Activated T-helper 1 cell treated with anti-CD3 and anti-CD28 coated beads, Interleukin-12 subunit alpha, Interleukin-12 subunit beta, Interleukin-2, Interleukin-4 antibody, amounts not matched to agents 30 ng/mL and 10 ng/mL and 1 ng/mL, durations not matched to agents 14 hours and 24 hours and 36 hours (primary cell): Measurements from ENCODE around the gene FHIP2A. TPM values are rescaled to one million over a fixed set of nuclear protein-coding genes. Genes with fewer than 3 reads are reported as not detected.
A peak's percentile ranks its signal among the peaks of the same experiment; 100 is the strongest.
"Not testable (repeated sequence)": the region's sequence is repeated elsewhere in the genome, so short reads cannot be mapped to it uniquely, and the experiment has no call there.

Experiments used
- DNase-seq: peaks from one replicate; pipeline ENCODE4 v3.0.0; 2021; ENCODE audit warnings: low spot score
- H3K27ac Mint-ChIP-seq: one replicate; pipeline ENCODE4 v1.8.0; 2021; ENCODE audit warnings: mild to moderate bottlenecking, mixed read lengths
- H3K27me3 Mint-ChIP-seq: one replicate; pipeline ENCODE4 v1.8.0; 2022; ENCODE audit warnings: mild to moderate bottlenecking, moderate library complexity, mixed read lengths; ENCODE audit not compliant: insufficient read depth
- H3K36me3 Mint-ChIP-seq: one replicate; pipeline ENCODE4 v1.8.0; 2021; ENCODE audit warnings: low read depth, mixed read lengths
- H3K4me1 Mint-ChIP-seq: one replicate; pipeline ENCODE4 v1.8.0; 2021; ENCODE audit warnings: low read depth, mixed read lengths
- H3K4me3 Mint-ChIP-seq: one replicate; pipeline ENCODE4 v1.8.0; 2021; ENCODE audit warnings: mild to moderate bottlenecking, moderate library complexity, mixed read lengths
- H3K9me3 Mint-ChIP-seq: one replicate; pipeline ENCODE4 v1.8.0; 2021; ENCODE audit warnings: mixed read lengths
- intact Hi-C: fragments of 100-400 bp; cut with micrococcal nuclease; formaldehyde crosslinking; loops from one replicate; pipeline ENCODE4 v1.15.1; 2024
- total RNA-seq: library from RNA; stranded (reverse); gene quantifications from 2 replicates; pipeline ENCODE4 v1.2.3, GENCODE V29; 2022

The FHIP2A gene
- total RNA-seq, 1 donor from 2014 or later, result 29.0 TPM

DNA sequence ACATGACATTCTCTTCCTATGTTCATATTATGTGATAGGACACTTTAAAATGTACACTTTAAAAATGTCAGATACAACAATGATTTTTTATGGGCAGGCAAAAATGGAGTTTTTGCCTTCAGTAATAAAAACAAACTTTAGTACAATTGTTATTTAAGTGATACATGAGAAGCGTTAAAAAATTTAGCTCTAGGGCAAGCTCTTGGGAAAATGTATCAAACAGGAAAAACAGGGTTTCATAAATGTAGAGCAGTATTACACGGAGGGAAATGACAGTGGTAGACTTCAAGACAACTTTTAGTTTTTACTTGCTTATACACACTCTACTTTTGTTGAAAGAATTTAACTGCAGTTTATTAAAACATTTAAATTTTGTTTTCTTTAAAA lies 1.5 kb downstream of the FHIP2A start:
- intact Hi-C loops, result loop anchor here (5.0 kb wide), 2 partner anchors 34 to 121 kb away; no protein-coding TSS in a partner anchor
- no peak for DNase-seq
- peaks cover 6% of the 10 kb centered on the region for H3K27me3 Mint-ChIP-seq
- H3K4me3 Mint-ChIP-seq, result peak overlapping the region; percentile 94
- no peaks in the 10 kb centered on the region for H3K9me3 Mint-ChIP-seq
- peaks cover 13% of the 10 kb centered on the region for H3K36me3 Mint-ChIP-seq
- H3K27ac Mint-ChIP-seq, result peak overlapping the region; percentile 93
- peaks cover 36% of the 10 kb centered on the region for H3K4me1 Mint-ChIP-seq

DNA sequence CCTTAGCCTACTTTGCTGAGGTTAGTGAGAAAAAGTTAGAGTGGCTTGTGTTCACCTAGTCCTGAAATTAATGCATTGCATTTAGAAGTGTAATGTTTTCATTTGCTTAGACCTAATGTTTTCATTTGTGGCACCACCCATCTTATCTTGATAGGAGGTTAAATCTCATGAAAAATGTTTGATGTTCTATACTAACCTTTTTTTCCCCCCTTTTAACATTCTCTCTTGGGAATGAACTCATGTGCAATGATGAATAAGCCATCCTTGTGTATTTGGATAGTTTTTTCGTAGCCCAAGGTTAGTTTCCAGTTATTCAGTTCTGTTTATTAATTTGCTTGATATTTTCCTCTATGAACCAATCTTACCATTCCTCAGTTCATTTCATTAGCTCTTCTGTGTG lies 2.8 kb downstream of the FHIP2A start:
- Mint-ChIP-seq H3K27ac (peak overlapping the region; percentile 1), H3K4me1 (peaks cover 37% of the 10 kb centered on the region), H3K4me3 (peak overlapping the region; percentile 65), H3K9me3 (no peaks in the 10 kb centered on the region), H3K27me3 (peaks cover 3% of the 10 kb centered on the region), H3K36me3 (peaks cover 24% of the 10 kb centered on the region)
- intact Hi-C loops, result loop anchor here (2.0 to 5.0 kb wide), 3 partner anchors 33 to 326 kb away; no protein-coding TSS in a partner anchor
- no peak for DNase-seq

- Mint-ChIP-seq H3K27me3 (no peaks in the 10 kb centered on the region), H3K4me3 (peak overlapping the region; percentile 32), H3K27ac (peak overlapping the region; percentile 80), H3K4me1 (peaks cover 42% of the 10 kb centered on the region), H3K36me3 (peaks cover 28% of the 10 kb centered on the region), H3K9me3 (no peaks in the 10 kb centered on the region)
- intact Hi-C loops, result loop anchor here (1.0 to 5.0 kb wide), 8 partner anchors 24 to 1144 kb away; partner anchors contain the start of genes DCLRE1A, NHLRC2 and TRUB1
- DNase-seq, result no peak
Observed at GRCh38 chr10:114825513-114826253, 4.1 kb downstream of the FHIP2A start.

DNA sequence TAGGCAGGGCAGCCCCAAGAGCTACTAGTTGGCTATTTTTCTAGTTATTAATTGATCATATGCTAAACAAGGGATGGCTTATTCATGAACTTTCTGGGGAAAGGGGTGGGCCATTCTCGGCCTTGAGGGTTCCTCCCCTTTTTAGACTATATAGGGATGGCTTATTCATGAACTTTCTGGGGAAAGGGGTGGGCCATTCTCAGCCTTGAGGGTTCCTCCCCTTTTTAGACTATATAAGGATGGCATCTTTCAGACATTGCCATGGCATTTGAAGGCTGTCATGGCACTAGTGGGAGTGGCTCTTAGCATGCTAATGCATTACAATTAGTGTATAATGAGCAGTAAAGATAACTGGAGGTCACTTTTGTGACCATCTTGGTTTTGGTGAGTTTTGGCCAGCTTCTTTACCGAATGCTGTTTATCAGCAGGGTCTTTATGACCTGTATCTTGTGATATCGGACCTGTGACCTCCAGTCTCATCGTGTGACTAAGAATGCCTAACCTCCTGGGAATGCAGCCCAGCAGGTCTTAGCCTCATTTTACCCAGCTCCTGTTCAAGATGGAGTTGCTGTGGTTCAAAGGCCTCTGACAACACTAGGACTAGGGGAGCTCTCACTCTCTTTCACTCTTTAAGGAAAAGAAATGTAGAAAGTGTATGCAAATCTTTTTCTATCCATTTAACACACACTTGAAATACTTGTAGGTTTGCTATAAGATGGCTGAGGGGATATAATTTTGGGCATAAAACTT lies 7.8 kb downstream of the FHIP2A start:
- Mint-ChIP-seq H3K27ac (no peak overlapping the region), H3K36me3 (peaks cover 43% of the 10 kb centered on the region), H3K4me3 (no peak overlapping the region), H3K9me3 (no peaks in the 10 kb centered on the region), H3K4me1 (peaks cover 31% of the 10 kb centered on the region), H3K27me3 (no peaks in the 10 kb centered on the region)
- DNase-seq, result no peak
- intact Hi-C loops, result loop anchor here (5.0 kb wide), 2 partner anchors 212 to 977 kb away; partner anchors contain the start of genes DCLRE1A and NHLRC2

GRCh38 chr10:114831186-114831867 lies 9.7 kb downstream of the FHIP2A start:
- peaks cover 36% of the 10 kb centered on the region for H3K36me3 Mint-ChIP-seq
- no peaks in the 10 kb centered on the region for H3K9me3 Mint-ChIP-seq
- H3K4me3 Mint-ChIP-seq, result no peak overlapping the region
- no peaks in the 10 kb centered on the region for H3K27me3 Mint-ChIP-seq
- H3K27ac Mint-ChIP-seq, result no peak overlapping the region
- intact Hi-C loops, result no loop called here
- peaks cover 13% of the 10 kb centered on the region for H3K4me1 Mint-ChIP-seq
- DNase-seq, result no peak

DNA sequence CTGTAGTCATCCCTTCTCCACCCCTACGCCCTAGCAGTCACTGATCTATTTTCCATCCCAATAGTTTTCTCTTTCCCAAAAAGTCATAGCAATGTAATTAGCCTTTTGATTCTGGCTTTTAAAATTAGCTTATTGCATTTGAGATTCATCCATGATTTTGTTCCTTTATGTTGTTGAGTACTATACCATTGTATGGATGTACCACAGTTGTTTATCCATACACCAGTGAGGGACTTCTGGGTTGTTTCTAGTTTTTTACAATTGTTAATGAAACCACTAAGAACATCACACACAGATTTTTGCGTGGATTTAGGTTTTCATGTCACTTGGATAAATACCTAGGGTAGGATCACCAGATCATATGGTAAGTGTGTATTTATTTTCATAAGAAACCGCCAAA lies 16.1 kb downstream of the FHIP2A start:
- no peaks in the 10 kb centered on the region for H3K9me3 Mint-ChIP-seq

DNA sequence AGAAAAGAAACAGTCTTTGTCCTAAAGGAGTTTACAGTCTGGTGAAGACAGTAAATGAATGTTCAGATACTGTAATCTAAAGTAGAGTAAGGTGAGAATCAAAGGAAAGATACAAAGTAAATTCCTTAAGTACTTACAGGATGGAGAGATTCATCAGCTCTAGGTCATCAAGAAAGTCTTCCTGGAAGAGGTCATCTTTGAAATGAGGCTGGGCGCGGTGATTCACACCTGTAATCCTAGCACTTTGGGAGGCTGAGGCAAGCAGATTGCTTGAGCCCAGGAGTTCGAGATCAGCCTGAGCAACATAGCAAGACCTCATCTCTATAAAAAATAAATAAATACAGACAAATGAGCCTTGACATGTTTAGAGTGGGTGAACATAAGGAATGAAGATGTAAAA lies 18.3 kb downstream of the FHIP2A start:
- intact Hi-C loops, result no loop called here
- no peaks in the 10 kb centered on the region for H3K4me1 Mint-ChIP-seq
- no peak overlapping the region for H3K4me3 Mint-ChIP-seq
- no peaks in the 10 kb centered on the region for H3K27me3 Mint-ChIP-seq
- H3K27ac Mint-ChIP-seq, result no peak overlapping the region
- H3K9me3 Mint-ChIP-seq, result no peaks in the 10 kb centered on the region
- peaks cover 35% of the 10 kb centered on the region for H3K36me3 Mint-ChIP-seq
- DNase-seq, result no peak

More for the DNA sequence above, 16.1 kb downstream of the FHIP2A start:
- intact Hi-C loops, result no loop called here
- no peak overlapping the region for H3K27ac Mint-ChIP-seq
- DNase-seq, result no peak
- no peaks in the 10 kb centered on the region for H3K27me3 Mint-ChIP-seq
- H3K4me1 Mint-ChIP-seq, result no peaks in the 10 kb centered on the region
- H3K4me3 Mint-ChIP-seq, result no peak overlapping the region
- peaks cover 33% of the 10 kb centered on the region for H3K36me3 Mint-ChIP-seq

DNA sequence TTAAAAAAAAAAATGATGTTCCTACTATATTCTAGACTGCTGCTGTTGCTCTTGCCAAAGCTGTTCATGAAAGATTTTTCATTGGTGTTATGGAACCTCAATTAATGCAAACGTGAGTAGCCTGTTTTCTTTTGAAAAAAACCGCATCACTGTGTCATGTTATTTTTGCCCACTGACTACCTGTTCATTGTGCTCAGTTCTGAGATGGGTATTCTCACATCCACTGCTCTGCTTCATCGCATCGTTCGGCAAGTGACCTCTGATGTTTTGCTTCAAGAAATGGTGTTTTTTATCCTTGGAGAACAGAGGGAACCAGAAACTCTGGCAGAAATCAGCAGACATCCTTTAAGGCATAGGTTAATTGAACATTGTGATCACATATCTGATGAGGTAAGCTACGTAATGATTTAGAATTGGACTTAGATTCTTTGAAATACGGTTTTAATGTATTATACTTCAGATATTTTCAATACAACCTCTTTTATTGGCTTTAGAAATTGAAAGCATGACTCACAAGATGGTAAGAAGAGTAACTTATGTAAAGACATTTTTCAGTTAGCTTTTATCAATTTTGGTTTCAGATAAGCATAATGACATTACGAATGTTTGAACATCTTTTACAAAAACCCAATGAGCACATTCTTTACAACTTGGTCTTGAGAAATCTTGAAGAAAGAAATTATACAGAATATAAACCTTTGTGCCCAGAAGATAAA lies 24.6 kb downstream of the FHIP2A start:
- peaks cover 5% of the 10 kb centered on the region for H3K4me1 Mint-ChIP-seq
- peaks cover 47% of the 10 kb centered on the region for H3K36me3 Mint-ChIP-seq
- H3K4me3 Mint-ChIP-seq, result no peak overlapping the region
- H3K9me3 Mint-ChIP-seq, result no peaks in the 10 kb centered on the region
- DNase-seq, result no peak
- H3K27me3 Mint-ChIP-seq, result no peaks in the 10 kb centered on the region
- no peak overlapping the region for H3K27ac Mint-ChIP-seq
- intact Hi-C loops, result no loop called here

- intact Hi-C loops, H3K4me3 Mint-ChIP-seq, DNase-seq, H3K9me3 Mint-ChIP-seq, H3K4me1 Mint-ChIP-seq, H3K27ac Mint-ChIP-seq, H3K27me3 Mint-ChIP-seq: not testable (repeated sequence)
- H3K36me3 Mint-ChIP-seq, result peaks cover 53% of the 10 kb centered on the region
Observed at GRCh38 chr10:114847517-114847916, 25.9 kb downstream of the FHIP2A start.

DNA sequence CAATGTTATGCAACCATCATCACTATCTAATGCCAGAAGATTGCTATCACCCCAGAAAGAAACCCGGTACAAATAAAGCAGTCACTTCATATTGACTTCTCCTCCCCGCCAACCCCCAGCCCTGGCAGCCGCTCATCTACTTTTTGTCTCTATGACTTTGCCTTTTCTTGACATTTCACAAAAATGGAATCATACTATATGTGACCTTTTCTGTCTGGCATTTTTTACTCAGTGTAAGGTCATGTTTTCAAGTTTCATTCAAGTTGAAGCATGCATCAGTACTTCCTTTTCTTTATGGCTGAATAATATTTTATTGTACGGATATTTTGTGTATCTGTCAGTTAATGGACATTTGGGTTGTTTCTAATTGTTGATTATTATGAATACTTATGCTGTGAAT lies 28.1 kb downstream of the FHIP2A start:
- H3K4me3 Mint-ChIP-seq, result no peak overlapping the region
- intact Hi-C loops, result no loop called here
- H3K4me1 Mint-ChIP-seq, result peaks cover 7% of the 10 kb centered on the region
- DNase-seq, result no peak
- H3K27me3 Mint-ChIP-seq, result no peaks in the 10 kb centered on the region
- no peak overlapping the region for H3K27ac Mint-ChIP-seq
- H3K9me3 Mint-ChIP-seq, result no peaks in the 10 kb centered on the region
- peaks cover 50% of the 10 kb centered on the region for H3K36me3 Mint-ChIP-seq

GRCh38 chr10:114850126-114850525 lies 28.5 kb downstream of the FHIP2A start:
- no peaks in the 10 kb centered on the region for H3K9me3 Mint-ChIP-seq
- no peaks in the 10 kb centered on the region for H3K27me3 Mint-ChIP-seq
- intact Hi-C loops, result no loop called here
- peaks cover 12% of the 10 kb centered on the region for H3K4me1 Mint-ChIP-seq
- peaks cover 54% of the 10 kb centered on the region for H3K36me3 Mint-ChIP-seq
- H3K27ac Mint-ChIP-seq, result no peak overlapping the region
- no peak overlapping the region for H3K4me3 Mint-ChIP-seq
- DNase-seq, result no peak

DNA sequence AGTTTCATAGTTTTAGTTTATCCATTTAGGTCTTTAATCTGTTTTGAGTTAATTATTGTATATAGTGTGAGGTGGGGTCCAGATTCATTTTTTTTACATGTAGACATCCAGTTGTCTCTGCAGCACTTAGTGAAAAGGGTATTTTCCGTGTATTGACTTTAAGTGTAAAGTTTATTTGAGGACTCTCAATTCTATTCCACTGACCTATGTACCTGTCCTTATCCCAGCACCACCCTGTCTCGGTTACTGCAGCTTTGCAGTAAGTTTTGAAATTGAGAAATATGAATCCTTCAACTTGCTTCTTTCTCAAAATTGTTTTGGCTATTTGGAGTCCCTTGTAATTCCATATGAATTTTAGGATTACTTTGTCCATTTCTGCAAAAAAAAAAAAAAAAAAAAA lies 29.8 kb downstream of the FHIP2A start:
- no peak overlapping the region for H3K27ac Mint-ChIP-seq
- no peaks in the 10 kb centered on the region for H3K27me3 Mint-ChIP-seq
- intact Hi-C loops, result no loop called here
- H3K4me1 Mint-ChIP-seq, result peaks cover 23% of the 10 kb centered on the region
- peaks cover 56% of the 10 kb centered on the region for H3K36me3 Mint-ChIP-seq
- H3K4me3 Mint-ChIP-seq, result no peak overlapping the region
- no peak for DNase-seq
- H3K9me3 Mint-ChIP-seq, result no peaks in the 10 kb centered on the region
